ENCODE results near the gene SIGMAR1.

The SIGMAR1 gene

DNA sequence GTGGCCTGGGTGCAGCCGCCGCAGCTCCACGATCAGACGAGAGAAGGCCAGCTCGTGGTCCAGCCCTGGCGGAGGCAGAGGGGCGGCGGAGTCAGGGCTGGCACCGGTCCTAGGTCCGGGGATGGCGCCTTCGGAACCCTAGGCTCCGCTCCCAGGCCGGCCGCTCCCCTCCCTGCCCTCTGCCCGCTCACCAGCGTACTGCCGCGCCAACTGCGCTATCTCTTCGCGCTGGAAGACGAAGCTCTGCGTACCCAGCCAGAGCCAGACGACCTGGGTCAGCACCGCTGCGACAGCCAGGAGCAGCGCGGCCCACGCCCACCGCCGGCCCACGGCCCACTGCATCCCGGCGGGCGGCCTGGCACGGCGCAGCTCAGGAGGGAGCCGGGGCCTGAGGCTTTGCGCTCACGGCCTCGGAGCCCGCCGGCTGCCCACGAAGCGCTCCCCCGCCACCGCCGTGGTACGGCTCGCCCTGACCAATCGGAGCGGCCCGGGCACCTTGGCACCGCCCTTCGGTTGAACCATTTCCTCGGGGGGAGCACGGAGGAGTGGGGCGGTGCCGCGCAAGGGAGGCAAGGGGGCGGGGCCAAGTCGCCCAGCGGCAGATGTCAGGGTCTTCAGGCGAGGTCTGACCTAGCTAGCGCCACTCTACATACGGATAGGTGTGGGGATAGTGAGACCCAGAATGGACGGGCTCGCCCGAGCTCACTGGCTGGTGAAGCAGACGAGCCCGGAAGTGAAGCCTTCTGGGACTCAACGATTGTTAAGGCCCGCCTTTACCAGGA lies at the start of gene SIGMAR1:
SIGMAR1 (minus strand) TSS at position 432 of the 782 bp plus-strand sequence; CDS start at position 342, 90 bp downstream.
- peak; percentile 96 for DNase-seq

DNA sequence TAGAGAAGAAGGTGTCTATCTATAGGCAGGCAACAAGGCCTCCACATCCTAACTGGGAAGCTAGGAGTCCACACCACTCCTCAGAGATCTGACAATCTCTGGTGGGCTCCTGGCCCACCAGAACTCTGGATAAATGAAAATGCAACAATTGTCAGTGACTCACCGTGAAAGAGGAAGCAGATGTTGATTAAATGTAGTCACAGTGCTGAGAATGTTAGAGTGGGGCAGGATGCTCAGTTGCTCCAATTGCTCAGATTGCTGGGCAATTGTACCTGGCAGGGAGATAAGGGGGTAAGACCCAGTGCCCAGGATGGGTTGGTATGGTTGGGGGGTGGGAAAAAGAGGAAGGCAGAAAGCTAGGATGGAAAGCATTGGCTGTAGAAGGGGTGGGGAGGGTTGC lies 49.1 kb upstream of the SIGMAR1 start:
- no peak for DNase-seq

DNA sequence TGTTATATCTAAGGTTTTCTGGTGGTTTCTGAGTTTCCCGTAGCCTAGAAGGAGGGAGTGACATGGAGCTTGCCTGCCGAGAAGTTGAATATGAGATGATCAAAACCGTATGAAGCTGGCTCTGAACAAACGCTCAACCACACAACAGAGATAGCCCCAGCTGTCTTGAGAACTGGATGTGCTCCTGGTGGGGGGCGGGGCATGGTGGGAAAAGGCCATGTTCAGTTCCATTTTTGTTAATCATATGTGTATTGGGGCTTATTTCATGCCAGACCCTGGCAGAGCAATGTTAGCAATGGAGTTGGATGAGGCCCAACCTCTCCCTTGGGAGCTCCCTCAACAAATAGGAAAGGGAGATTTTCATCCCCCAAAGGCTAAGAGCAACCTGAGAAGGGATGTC lies 48.6 kb upstream of the SIGMAR1 start:
- no peak for DNase-seq

DNA sequence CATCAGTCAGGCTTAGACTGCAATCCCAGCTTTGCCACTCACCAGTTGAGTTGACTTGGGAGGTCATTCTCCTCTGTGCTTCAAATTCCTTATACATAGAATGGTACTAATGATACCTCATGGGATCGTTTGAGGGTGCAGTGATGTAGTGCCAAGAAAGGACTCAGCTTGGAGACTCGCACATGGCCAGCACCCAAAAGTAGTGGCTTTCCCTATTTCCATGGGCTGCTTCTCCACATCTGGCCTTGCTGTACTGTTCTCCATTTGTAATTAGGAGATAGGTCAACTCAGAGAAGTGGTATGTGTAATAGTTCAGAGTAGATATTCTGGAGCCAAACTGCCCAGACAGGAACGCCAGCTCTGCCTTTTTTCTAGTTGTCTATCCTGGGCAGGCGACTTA lies 48.0 kb upstream of the SIGMAR1 start:
- DNase-seq, result no peak

DNA sequence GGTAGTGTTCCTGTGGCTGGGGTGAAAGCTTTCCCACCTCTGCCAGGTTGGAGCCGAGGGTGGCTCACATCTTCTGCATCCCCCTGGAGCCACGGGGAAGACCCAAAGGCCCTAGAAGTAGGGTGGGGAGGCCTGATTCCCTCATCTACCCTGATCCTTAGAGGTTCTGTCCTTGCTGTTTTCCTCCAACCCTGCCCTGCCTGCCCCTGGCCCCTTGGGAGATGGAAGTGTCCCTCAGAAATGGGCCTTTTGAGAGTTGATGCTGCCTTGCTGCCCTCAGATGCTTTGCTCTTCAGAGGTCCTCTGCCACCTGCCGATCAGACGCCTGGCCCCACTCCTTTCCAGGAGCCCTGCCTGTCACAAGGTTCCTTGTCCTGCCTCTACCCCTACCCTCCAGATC lies 47.2 kb upstream of the SIGMAR1 start:
- DNase-seq, result no peak

DNA sequence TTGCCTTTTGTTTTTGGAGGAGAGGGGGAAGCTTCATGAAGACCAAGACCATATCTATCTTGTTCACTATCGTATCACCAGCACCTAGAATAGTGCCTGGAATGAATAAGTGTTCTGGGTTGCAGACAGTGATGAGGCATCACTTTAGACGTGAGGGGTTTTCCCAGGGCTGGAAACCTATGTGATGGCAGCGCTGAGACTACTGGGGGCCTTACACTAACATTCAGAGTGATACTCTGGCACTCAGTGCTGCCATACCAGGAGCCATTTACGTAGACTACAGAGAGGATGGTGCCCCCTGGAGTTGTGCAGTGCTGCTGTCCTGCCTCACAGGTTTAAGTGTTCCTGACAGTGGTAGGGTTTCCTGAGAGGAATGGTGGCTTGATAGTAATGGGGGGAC lies 46.6 kb upstream of the SIGMAR1 start:
- DNase-seq, result no peak

DNA sequence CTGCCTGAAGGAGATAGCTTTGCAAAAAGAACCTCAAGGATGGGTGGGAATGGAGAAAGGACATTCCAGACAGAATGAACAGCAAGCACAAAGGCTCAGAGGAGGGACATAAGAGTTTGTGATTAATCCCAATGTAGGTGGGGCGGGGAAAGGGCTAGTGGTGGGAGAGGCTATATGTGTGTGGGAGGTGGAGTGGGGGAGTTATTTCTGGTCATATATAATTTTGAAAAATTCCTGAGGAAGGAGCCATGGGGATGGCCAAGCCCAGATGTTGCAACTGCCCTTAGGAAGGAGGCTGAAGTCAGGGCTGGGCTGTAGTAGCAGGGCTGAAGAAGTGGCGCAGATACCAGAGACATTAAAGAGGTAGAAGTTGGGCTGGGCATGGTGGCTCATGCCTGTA lies 38.3 kb upstream of the SIGMAR1 start:
- DNase-seq, result no peak

DNA sequence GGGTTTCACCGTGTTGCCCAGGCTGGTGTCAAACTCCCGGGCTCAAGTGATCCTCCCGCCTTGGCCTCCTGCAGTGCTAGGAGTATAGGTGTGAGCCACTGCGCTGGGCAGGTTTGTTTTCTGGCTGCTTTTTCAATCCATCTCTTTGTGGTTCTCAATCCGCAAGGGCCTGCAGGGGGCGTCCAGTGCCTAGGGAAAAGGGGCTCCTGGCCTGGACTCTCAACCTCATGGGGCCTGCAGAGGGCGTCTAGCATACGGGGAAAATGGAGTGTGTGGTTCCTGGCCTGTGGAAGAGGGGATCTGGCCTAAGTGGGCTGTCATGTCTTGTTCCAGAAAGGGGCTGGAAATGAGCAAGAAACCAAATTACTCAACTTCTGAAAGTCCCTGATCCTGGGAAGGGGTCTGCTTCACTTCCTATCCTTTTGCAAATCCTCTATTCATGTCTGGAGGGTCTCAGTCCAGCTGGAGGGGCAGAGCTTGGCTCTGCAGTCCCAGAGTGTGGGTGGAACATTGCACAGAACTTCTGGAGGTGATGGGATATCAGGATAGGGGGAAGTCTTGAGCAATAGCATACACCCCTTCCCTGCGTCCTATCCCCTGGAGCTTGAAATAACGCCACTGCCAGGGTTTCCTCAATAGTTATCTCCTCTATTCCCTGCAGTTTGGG lies 37.6 kb upstream of the SIGMAR1 start:
- DNase-seq, result peak; percentile 76

DNA sequence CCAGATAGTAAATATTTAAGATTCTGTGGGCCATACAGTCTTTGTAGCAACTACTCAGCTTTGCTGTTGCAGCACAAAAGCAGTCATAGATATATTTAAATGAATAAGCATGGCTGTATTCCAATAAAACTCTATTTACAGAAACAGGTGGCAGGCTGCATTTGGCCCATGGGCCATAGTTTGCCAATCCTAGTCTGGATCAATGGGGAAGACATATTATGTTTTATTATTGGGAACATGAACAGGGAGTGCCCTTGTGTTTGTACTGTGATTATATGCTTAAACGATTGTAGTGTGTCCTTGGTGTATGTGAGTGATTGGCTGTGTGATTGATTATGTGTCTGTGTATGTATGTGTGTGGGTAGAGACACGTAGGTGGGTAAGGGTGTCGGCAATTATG lies 36.9 kb upstream of the SIGMAR1 start:
- no peak for DNase-seq

DNA sequence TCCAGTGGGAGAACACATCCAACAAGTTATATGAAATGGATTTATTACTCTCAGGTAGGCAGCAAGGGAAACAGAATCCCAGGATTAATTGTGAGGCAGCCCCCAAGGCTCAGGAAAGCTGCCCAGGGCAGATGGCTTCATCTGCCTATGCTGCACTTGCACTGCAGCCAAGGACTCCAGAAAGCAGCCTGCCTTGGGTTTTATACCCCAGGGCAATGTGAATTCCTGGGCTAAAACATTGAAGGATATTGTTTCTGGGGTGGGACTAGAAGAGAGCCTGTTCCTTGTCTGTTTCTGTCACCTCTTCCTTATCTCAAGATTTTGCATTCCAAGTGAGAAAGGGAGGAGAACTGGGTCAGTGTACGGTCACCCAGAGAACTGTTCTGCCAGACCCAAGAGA lies 33.7 kb upstream of the SIGMAR1 start:
- DNase-seq, result no peak

DNA sequence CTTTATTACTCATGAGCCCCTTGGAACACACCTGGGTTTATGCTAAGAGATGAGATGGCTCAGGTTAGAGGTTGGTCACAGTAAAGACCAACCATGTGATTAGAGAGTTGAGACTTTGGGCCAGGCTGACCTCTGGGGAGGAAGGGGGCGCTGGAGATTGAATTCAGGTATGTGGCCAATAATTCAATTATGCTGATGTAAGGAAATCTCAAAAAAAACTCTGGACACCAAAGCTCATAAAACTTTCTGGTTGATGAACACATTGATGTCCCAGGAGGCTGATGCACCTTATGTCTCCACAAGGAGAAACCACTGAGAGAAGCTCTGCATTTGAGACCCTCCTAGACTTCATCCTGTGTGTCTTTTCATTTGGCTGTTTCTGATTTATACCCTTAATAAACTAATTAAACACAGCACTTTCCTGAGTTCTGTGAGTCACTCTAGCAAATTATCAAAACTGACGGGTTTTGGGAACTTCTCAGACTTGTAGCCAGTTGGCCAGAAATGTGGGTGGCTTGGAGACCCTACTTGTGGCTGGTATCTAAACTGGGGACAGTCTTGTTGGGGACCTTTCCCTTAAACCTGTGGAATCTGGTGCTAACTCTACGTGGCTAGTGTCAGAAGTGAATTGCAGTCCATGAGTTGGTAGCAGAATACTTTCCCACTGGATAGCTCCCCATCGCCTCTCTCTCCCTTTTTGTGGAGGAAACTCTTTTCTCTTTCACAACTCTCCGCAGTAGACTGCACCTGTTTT lies 32.4 kb upstream of the SIGMAR1 start:
- DNase-seq, result no peak

DNA sequence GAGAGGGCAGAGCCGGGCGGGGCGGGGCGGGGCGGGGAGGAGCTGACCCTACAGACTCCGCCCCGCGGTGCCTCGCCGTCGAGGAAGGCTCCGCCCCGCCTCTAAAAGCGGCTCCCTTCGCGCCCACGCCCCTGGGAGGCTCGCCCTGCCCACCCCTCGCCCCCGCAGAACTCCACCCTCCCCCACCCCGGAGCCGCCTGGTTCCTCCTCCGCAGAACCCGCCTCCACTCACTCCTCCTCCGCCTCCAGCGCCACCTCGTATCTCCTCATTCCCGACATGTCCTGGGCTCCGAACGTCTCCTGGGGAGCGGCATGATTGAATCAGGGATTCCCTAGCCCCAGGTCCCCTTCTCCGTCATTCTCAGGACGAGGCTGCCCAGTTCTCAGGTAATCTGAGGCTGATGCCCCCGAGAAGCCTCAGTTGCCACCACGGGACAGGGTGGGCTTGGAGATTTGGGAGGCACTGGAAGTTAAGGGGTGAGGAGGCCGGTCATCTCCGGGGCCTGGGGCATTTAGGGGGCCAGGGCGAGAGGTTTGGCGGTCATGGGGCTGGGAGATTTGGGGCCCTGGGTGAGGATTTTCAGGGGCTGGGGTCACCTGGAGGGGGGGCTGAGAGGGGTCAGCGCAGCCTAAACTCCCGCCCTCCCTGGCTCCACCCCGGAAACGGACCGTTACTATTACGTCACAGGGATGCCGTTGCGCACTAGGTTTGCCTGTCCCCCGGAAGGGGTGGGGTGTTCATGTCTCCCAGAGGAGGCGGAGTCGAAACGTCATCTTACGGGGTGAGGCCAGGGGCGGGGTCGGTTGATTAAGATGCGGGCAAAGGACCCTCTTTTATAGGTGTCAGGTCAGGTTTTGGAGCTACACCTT lies 28.0 kb upstream of the SIGMAR1 start:
- peak; percentile 95 for DNase-seq

DNA sequence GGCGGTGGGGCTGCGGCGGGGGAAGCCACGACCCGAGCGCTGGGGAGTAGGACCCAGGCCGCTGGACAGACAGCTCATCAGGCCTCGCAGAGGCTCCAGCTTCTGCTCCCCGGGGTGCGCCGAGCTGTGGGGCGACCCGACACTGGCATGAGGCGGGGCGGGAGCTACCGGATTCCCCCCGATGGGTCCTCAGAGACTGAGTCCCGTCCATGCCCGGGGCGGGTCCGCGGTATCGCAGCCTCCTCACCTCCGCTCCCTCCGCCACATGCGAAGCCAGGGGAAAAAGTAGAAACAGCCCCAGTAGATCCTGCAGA lies 27.4 kb upstream of the SIGMAR1 start:
- no peak for DNase-seq

DNA sequence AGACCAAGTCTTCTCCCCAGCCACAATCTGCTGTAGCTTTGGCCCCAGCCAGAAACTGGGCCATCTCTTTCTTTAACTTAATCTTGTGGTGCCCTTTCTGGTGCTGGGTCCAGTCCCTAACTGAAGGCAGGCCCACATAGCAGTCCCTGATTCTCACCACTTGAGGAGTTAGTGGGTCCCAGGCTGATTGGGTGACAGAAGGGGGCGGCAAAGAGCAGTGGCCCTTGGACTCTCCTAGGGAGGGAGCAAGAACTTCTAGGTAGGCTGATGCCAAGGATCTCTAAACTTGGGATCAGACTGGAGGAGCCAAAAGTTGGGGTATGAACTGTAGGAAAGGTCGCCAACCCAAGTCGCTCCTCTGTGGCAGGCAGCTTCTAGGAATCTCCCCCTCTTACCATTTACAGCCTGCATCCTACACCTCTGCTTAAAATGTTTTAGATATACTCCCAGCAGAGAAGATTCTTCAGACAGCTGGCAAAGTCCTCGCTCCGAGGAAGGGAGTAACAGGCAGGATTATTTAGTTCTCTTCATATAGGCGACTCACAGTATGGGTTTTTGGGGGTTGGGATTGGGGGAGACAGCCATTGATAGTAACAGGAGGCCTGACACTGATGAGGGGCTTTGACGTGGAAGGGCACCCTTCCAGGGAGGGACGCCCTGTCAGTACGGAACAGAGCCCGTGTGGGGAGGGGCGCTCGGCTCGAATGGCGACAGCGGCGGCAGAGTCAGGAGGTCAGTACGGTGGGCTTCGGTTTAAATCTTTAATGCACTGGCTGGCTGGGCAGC lies 26.9 kb upstream of the SIGMAR1 start:
- peak; percentile 81 for DNase-seq

DNA sequence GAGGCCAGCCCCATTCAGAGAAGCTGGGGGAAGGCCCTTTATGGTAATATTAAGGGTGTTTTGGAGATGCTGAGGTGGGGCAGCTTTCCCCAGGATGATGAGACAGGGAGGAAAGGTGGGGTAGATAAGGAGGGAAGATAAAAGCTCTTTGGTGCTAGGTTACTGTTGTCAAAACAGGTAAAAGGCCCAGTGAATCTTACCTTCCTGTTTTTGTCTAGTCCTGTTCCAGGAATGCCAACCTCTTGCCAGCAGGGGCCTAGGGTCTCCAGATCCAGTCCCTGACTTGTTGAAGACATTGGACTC lies 25.7 kb upstream of the SIGMAR1 start:
- peak; percentile 50 for DNase-seq

DNA sequence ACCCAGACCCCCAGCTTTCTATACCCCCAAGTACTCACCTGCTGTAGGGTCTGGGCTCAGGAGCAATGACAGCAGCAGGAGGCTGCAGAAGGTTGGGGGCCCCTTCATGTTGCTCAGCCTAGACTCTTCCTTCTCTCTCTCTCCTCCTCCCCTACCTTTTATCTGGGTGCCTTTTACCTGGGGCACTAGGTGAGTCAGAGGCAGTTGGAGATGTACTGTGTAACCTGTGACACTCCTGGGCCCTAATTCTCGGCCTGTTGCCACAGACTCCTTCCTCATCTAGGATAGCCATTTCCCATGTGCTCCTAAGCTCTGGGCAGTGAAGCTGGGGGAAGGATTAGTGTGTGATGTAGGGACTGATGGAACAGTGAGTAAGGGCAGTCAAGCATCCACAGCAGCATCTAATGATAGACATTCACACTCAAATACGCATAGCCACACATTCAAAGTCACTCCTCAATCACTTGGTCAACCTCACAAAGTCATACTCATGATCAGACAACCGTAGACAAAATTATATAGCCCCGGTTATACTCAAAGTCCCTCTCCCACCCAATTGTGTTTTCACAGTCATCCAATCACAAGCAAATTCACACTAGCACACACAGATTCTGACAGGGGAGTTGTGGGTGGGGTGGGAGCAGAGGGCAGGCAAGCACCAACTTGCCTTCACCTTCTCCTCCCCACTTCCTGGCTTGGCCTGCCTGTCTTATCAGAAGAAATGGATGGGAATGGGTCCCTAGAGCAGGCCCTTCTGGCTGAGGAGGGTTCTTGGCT lies 25.1 kb upstream of the SIGMAR1 start, which contains the start of gene CCL27:
CCL27 (minus strand) TSS at position 132 of the 777 bp plus-strand sequence; CDS start at position 108, 24 bp downstream.
- peak; percentile 32 for DNase-seq

DNA sequence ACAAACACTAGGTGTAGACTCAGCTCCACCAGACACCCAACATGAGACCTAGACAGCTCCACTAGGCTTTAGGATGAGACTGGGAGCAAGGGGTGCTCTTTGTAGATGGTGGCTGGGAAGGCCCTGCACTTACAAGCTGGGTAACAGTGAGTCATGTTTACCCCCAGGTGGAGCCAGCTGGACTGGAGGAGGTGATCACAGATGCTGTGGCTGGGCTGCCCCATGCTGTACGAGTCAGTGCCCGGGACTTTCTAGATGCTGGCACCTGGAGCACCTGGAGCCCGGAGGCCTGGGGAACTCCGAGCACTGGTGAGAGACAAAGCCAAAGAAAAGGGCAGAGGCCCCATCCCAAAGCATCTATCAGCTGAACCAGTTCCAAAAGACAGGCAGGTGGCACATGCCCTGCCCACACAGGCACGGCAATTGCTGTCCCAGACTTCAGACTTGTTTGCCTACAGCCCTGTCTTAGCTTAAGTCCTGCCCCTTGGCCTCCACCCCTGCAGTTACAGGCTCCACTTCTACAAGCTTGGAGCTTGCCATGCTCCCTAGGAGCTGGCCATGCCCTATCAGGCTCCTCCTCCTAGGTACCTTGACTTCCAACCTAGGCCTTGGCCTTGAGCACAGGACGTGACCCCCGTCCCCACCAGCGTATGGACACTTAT lies 22.1 kb upstream of the SIGMAR1 start:
- no peak for DNase-seq

DNA sequence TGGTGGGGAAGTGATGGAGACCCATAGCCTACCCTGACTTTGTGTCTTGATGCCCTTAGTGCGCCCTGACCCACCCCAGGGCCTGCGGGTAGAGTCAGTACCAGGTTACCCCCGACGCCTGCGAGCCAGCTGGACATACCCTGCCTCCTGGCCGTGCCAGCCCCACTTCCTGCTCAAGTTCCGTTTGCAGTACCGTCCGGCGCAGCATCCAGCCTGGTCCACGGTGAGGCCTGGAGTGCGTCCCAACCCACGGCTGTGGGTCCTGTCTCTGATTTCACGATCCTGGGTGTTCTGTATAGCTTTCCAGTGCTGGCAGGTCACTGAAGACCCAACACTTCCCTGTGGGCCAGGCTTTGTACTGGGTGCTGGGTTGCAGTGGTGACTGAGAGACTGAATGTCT lies 20.9 kb upstream of the SIGMAR1 start:
- DNase-seq, result no peak

DNA sequence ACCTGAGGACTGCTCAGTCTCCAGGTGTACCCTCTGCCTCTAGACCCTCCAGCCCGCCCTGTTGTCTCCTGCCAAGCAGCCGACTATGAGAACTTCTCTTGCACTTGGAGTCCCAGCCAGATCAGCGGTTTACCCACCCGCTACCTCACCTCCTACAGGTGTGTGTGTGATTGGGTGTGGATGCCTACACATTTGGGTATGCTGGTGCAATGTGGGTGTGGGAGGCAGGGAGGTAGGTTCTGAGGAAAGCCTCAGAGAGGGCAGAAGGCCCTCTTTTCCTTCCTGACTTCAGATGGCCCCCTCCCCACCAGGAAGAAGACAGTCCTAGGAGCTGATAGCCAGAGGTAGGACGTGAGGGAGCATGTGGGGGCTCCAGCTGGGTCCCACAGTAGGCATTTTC lies 19.4 kb upstream of the SIGMAR1 start:
- DNase-seq, result no peak

DNA sequence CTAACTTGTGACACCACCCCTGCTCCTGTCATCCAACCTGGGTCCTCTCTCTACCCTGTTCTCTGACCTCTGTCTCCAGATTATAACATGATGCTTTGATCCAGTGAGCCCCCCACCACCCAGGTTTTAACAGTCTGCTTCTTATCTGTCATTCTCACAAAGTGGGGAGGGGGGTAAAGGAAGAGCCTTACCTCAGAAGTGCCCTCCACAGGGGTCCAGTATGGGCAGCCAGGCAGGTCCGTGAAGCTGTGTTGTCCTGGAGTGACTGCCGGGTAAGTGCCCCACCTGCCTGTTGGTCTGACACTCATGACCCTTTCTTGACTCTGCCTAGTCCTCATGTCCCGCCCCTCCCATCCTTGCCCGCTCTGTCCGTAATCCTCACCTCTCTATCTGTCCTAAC lies 17.8 kb upstream of the SIGMAR1 start:
- DNase-seq, result no peak
